Uterus (tissue), 4 donors: Measurements from ENCODE around the gene RBX1. TPM values are rescaled to one million over a fixed set of nuclear protein-coding genes. Genes with fewer than 3 reads are reported as not detected.
"Not testable (repeated sequence)": the region's sequence is repeated elsewhere in the genome, so short reads cannot be mapped to it uniquely, and the experiment has no call there.

ENCODE experiments used
- DNase-seq, 2 donors: peaks; one replicate each; pipeline ENCODE4 v3.0.0-alpha.2; 2019 to 2020
- H3K27ac ChIP-seq, 2 donors: fragments of 200-600 bp; sonication (generic); 1 replicate in 1 of 2; 2 replicates in 1 of 2; pipeline ENCODE4 v1.5.1; 2016 to 2018
- H3K27me3 ChIP-seq, 2 donors: fragments of 200-600 bp; sonication (generic); one replicate each; pipeline ENCODE4 v1.5.1; 2018 to 2019; ENCODE audit warnings: control low read depth in 1 of 2
- H3K36me3 ChIP-seq, 2 donors: fragments of 200-600 bp; sonication (generic); one replicate each; pipeline ENCODE4 v1.5.1; 2019; ENCODE audit warnings: control low read depth in 1 of 2
- H3K4me1 ChIP-seq, 2 donors: fragments of 200-600 bp; sonication (generic); one replicate each; pipeline ENCODE4 v1.5.1; 2018 to 2019; ENCODE audit warnings: control low read depth in 1 of 2
- H3K4me3 ChIP-seq, 2 donors: fragments of 200-600 bp; sonication (generic); 1 replicate in 1 of 2; 2 replicates in 1 of 2; pipeline ENCODE4 v1.5.1; 2018 to 2019; ENCODE audit warnings: mild to moderate bottlenecking in 1 of 2
- H3K9me3 ChIP-seq, 2 donors: fragments of 200-600 bp; sonication (generic); one replicate each; pipeline ENCODE4 v1.5.1; 2019; ENCODE audit warnings: control low read depth in 1 of 2
- POLR2A ChIP-seq, 2 donors: fragments of 450-650 bp; IDR thresholded peaks; one replicate each; pipeline ENCODE4 v1.6.1; 2016; ENCODE audit warnings: antibody characterized with exemption in 2 of 2, mild to moderate bottlenecking in 1 of 2, moderate library complexity in 1 of 2
- intact Hi-C: fragments of 100-400 bp; cut with DNase I; formaldehyde crosslinking; loops from one replicate; pipeline ENCODE4 v1.15.1; 2023; ENCODE audit warnings: low total_unique reads
- total RNA-seq, 4 donors: library from RNA; depleted of rRNA in 3 of 4; stranded (reverse); fragments of >200 nt in 3 of 4; gene quantifications; one replicate each; pipeline versions ENCODE4 v1.1.0 to v1.2.4, GENCODE V29; 2014 to 2023
- TF ChIP-seq, protein P1 (sequence below), 4 experiments: fragments of 200-600 bp in 2 of 4; fragments of 450-650 bp in 2 of 4; sonication (generic) in 2 of 4; IDR thresholded peaks; one replicate each; pipeline ENCODE4 v1.5.1; 2016 to 2019; ENCODE audit warnings: antibody characterized with exemption in 4 of 4, mild to moderate bottlenecking in 2 of 4, moderate library complexity in 1 of 4
- donor health status: DM: yes; HTN: yes; CAD: no.

Gene RBX1
- total RNA-seq, 4 donors from 2014 or later: 33.8 to 75.9 (median 57.6) TPM

- no peak for TF ChIP-seq POLR2A (IDR thresholded peaks at IDR 0.05)
- TF ChIP-seq, protein P1, sequence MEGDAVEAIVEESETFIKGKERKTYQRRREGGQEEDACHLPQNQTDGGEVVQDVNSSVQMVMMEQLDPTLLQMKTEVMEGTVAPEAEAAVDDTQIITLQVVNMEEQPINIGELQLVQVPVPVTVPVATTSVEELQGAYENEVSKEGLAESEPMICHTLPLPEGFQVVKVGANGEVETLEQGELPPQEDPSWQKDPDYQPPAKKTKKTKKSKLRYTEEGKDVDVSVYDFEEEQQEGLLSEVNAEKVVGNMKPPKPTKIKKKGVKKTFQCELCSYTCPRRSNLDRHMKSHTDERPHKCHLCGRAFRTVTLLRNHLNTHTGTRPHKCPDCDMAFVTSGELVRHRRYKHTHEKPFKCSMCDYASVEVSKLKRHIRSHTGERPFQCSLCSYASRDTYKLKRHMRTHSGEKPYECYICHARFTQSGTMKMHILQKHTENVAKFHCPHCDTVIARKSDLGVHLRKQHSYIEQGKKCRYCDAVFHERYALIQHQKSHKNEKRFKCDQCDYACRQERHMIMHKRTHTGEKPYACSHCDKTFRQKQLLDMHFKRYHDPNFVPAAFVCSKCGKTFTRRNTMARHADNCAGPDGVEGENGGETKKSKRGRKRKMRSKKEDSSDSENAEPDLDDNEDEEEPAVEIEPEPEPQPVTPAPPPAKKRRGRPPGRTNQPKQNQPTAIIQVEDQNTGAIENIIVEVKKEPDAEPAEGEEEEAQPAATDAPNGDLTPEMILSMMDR (IDR thresholded peaks at IDR 0.05): no peak
- no peaks in the 10 kb centered on the region for H3K9me3 ChIP-seq
- H3K4me3 ChIP-seq: no peak overlapping the region
- DNase-seq: no peak
- H3K27ac ChIP-seq: no peak overlapping the region
- H3K27me3 ChIP-seq: no peaks in the 10 kb centered on the region
- intact Hi-C loops: no loop called here
- no peaks in the 10 kb centered on the region for H3K36me3 ChIP-seq
- no peaks in the 10 kb centered on the region for H3K4me1 ChIP-seq
Observed at GRCh38 chr22:40995821-40996220, 44.6 kb downstream of the RBX1 start.

- Histone ChIP-seq H3K36me3 (no peaks in the 10 kb centered on the region), H3K4me1 (no peaks in the 10 kb centered on the region), H3K27me3 (no peaks in the 10 kb centered on the region), H3K4me3 (no peak overlapping the region), H3K9me3 (no peaks in the 10 kb centered on the region), H3K27ac (no peak overlapping the region)
- DNase-seq: no peak
- intact Hi-C loops: no loop called here
- TF ChIP-seq POLR2A (IDR thresholded peaks at IDR 0.05): no peak
Observed at GRCh38 chr22:40997520-40997919, 46.3 kb downstream of the RBX1 start.

DNA sequence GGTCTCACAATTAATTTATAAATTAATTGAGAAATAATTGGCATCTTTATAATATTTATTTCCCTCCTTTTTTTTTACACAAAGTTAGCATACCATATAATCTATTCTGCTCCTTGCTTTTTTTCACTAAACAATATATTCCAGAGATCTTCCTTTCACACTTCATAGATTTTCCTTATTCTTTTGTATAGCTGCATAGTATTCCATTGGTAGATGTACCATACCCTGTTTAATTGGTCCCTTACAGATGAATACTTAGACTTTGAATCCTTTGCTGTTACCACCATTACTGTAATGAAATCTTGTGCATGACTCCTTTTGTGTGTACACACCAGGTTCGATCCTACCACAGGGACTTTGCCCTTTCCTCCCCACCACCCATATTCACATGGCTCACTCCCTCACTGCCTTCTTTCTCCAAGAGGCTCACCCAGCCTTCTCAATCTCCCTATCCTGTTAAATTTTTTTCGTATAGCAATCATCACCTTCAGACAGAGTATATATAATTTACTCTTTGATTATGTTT is 48.9 kb downstream of the RBX1 start:
- TF ChIP-seq POLR2A (IDR thresholded peaks at IDR 0.05): no peak
- TF ChIP-seq, protein P1 (IDR thresholded peaks at IDR 0.05): no peak
- intact Hi-C loops: no loop called here
- H3K36me3 ChIP-seq: no peaks in the 10 kb centered on the region
- DNase-seq: no peak
- H3K4me3 ChIP-seq: no peak overlapping the region
- no peak overlapping the region for H3K27ac ChIP-seq
- no peaks in the 10 kb centered on the region for H3K4me1 ChIP-seq
- no peaks in the 10 kb centered on the region for H3K27me3 ChIP-seq
- no peaks in the 10 kb centered on the region for H3K9me3 ChIP-seq

DNA sequence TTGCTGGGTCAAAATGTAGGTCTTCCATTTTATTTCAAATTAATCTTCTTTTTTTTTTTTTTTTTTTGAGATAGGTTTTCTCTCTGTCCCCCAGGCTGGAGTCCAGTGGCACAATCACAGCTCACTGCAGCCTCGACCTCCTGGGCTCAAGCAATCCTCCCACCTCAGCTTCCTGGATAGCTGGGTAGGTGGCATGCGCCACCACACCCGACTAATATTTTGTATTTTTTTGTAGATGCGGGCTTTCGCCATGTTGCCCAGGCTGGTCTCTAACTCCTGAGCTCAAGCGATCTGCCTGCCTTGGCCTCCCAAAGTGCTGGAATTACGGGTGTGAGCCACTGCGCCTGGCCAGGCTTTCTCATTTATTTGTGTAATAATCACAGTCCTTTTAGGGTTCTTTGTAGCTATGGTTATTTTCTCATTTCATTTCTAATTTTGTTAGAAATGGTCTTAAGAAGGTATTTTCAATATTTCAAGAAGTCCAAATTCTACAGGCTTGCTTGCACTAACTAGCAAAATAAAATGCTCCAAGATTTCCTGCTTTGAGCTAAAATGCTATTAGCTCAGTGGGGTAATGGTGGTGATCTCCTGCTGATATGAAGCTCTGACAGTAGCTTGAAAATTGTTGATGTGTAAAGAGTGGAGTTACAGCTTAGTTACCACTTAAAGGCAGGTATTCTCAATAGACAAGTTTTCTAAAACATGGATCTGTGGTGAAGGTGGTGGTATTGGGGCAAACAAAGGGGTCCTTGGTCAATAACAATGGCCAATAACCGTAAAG is 50.0 kb downstream of the RBX1 start:
- Histone ChIP-seq H3K4me3 (no peak overlapping the region), H3K36me3 (no peaks in the 10 kb centered on the region), H3K9me3 (no peaks in the 10 kb centered on the region), H3K27me3 (no peaks in the 10 kb centered on the region), H3K4me1 (no peaks in the 10 kb centered on the region), H3K27ac (no peak overlapping the region)
- intact Hi-C loops: no loop called here
- no peak for TF ChIP-seq POLR2A (IDR thresholded peaks at IDR 0.05)
- TF ChIP-seq, protein P1 (IDR thresholded peaks at IDR 0.05): no peak
- no peak for DNase-seq

DNA sequence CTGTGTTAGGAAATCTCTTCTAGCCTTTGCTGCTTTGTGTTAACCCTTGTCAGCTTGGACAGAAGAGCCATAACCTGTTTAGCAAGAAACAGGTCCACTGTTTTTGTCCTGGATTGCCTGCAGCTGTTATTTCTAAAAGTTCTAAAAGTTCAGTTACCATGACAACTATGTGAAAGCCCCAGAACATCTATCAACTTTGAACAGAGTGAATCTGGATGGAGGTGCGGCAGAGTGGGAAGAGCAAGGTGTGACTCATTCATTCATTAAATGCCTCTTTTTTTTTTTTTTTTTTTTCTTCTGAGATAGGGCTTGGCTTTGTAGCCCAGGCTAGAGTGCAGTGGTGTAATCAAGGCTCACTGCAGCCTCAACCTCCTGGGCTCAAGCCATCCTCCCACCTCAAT is 50.5 kb downstream of the RBX1 start:
- H3K27me3 ChIP-seq: no peaks in the 10 kb centered on the region
- H3K27ac ChIP-seq: no peak overlapping the region
- H3K36me3 ChIP-seq: no peaks in the 10 kb centered on the region
- no peaks in the 10 kb centered on the region for H3K9me3 ChIP-seq
- intact Hi-C loops: no loop called here
- no peak overlapping the region for H3K4me3 ChIP-seq
- TF ChIP-seq POLR2A (IDR thresholded peaks at IDR 0.05): no peak
- TF ChIP-seq, protein P1 (IDR thresholded peaks at IDR 0.05): no peak
- no peak for DNase-seq
- no peaks in the 10 kb centered on the region for H3K4me1 ChIP-seq

DNA sequence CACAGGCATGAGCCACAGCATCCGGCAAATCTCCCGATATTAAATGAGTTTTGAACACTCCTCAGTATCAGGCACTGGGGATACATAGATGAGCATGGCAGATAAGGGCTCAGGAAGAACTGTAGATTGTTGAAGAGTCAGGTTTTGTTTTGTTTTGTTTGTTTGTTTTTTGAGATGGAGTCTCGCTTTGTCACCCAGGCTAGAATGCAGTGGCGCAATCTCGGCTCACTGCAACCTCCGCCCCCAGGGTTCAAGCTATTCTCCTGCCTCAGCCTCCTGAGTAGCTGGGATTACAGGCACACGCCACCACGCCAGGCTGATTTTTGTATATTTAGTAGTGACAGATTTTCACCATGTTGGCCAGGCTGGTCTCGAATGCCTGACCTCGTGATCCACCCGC is 51.2 kb downstream of the RBX1 start:
- H3K36me3 ChIP-seq, H3K27ac ChIP-seq, intact Hi-C loops, H3K4me1 ChIP-seq, H3K27me3 ChIP-seq, DNase-seq, H3K9me3 ChIP-seq, H3K4me3 ChIP-seq: not testable (repeated sequence)
